Liver (tissue), 3 donors: ENCODE measurements around the gene TCF7L1.

Experiments used
- GABPA ChIP-seq, 2 donors: IDR thresholded peaks in 1 of 2; conservative IDR thresholded peaks in 1 of 2; 2 replicates each; pipeline ENCODE4 v1.6.1; 2016; ENCODE audit warnings: antibody characterized with exemption in 2 of 2, mild to moderate bottlenecking in 1 of 2, moderate library complexity in 1 of 2
- YY1 ChIP-seq: IDR thresholded peaks from 2 replicates; pipeline ENCODE4 v1.6.1; 2016; ENCODE audit warnings: antibody characterized with exemption, mild to moderate bottlenecking
- TF ChIP-seq, protein P1 (sequence below): IDR thresholded peaks from 2 replicates; pipeline ENCODE4 v1.6.1; 2016; ENCODE audit warnings: antibody characterized with exemption
- TF ChIP-seq, protein P2 (sequence below): IDR thresholded peaks from 2 replicates; pipeline ENCODE4 v1.6.1; 2016; ENCODE audit warnings: antibody characterized with exemption
- TF ChIP-seq, protein P3 (sequence below): fragments of 150-350 bp; IDR thresholded peaks from 2 replicates; pipeline ENCODE4 v1.5.1; 2017; ENCODE audit warnings: improper control_type of control experiment, low read depth, low read length; ENCODE audit not compliant: missing input control
- TF ChIP-seq, protein P4 (sequence below): IDR thresholded peaks from 2 replicates; pipeline ENCODE4 v1.6.1; 2016; ENCODE audit warnings: antibody characterized with exemption, mild to moderate bottlenecking
- donor health status: healthy.
- donor health status: healthy.

DNA sequence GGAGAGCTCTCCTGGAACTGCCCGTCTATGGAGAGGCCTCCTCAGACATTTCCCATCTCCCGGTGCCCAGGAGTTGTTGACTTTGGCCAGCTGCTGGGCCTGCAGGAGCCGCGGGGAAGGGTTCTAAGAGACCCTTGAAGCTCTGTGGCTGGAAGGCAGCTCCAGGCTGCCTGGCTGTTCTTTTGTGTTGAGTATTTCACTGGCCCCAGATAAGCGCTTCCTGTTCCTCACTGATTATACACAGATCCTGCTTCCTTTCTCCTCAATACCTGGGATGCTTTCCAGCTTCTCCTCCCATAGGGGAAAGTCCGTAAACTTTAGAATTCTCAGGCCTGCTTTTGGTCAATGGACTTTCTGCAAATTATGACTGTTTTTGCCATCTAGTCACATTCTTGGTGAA, 136.8 kb downstream of the TCF7L1 start:
- TF ChIP-seq, protein P1, sequence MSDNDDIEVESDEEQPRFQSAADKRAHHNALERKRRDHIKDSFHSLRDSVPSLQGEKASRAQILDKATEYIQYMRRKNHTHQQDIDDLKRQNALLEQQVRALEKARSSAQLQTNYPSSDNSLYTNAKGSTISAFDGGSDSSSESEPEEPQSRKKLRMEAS: peak; percentile 49
- TF ChIP-seq, protein P2, sequence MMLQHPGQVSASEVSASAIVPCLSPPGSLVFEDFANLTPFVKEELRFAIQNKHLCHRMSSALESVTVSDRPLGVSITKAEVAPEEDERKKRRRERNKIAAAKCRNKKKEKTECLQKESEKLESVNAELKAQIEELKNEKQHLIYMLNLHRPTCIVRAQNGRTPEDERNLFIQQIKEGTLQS: no peak
- TF ChIP-seq, protein P3, sequence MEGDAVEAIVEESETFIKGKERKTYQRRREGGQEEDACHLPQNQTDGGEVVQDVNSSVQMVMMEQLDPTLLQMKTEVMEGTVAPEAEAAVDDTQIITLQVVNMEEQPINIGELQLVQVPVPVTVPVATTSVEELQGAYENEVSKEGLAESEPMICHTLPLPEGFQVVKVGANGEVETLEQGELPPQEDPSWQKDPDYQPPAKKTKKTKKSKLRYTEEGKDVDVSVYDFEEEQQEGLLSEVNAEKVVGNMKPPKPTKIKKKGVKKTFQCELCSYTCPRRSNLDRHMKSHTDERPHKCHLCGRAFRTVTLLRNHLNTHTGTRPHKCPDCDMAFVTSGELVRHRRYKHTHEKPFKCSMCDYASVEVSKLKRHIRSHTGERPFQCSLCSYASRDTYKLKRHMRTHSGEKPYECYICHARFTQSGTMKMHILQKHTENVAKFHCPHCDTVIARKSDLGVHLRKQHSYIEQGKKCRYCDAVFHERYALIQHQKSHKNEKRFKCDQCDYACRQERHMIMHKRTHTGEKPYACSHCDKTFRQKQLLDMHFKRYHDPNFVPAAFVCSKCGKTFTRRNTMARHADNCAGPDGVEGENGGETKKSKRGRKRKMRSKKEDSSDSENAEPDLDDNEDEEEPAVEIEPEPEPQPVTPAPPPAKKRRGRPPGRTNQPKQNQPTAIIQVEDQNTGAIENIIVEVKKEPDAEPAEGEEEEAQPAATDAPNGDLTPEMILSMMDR: no peak
- TF ChIP-seq GABPA (IDR thresholded peaks at IDR 0.05 in 1 of 2, conservative IDR thresholded peaks at IDR 0.05 in 1 of 2) (peak in 1 of 2 donors; percentile 51), YY1 (peak; percentile 30)
- TF ChIP-seq, protein P4, sequence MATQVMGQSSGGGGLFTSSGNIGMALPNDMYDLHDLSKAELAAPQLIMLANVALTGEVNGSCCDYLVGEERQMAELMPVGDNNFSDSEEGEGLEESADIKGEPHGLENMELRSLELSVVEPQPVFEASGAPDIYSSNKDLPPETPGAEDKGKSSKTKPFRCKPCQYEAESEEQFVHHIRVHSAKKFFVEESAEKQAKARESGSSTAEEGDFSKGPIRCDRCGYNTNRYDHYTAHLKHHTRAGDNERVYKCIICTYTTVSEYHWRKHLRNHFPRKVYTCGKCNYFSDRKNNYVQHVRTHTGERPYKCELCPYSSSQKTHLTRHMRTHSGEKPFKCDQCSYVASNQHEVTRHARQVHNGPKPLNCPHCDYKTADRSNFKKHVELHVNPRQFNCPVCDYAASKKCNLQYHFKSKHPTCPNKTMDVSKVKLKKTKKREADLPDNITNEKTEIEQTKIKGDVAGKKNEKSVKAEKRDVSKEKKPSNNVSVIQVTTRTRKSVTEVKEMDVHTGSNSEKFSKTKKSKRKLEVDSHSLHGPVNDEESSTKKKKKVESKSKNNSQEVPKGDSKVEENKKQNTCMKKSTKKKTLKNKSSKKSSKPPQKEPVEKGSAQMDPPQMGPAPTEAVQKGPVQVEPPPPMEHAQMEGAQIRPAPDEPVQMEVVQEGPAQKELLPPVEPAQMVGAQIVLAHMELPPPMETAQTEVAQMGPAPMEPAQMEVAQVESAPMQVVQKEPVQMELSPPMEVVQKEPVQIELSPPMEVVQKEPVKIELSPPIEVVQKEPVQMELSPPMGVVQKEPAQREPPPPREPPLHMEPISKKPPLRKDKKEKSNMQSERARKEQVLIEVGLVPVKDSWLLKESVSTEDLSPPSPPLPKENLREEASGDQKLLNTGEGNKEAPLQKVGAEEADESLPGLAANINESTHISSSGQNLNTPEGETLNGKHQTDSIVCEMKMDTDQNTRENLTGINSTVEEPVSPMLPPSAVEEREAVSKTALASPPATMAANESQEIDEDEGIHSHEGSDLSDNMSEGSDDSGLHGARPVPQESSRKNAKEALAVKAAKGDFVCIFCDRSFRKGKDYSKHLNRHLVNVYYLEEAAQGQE: peak; percentile 39
